IMR-90 (cell line): ENCODE data around the gene TMEM239. TPM values are rescaled to one million over a fixed set of nuclear protein-coding genes. Genes with fewer than 3 reads are reported as not detected.

Source experiments
- ATAC-seq: fragments of 200-7000 bp; cut with Tn5 transposase; 2 replicates; pipeline ENCODE4 v1.9.1; 2020; ENCODE audit warnings: low read depth, mild to moderate bottlenecking, moderate library complexity
- BruUV-seq: library from RNA; stranded (reverse); fragments of 400-500 nt; replicated peaks from 2 replicates; lab custom pipeline; 2021; lab: Mats Ljungman, UMichigan
- CTCF ChIA-PET: fragments of 300-600 bp; formaldehyde crosslinking; extraction: SDS; loops from one replicate; lab custom pipeline; 2021; ENCODE audit warnings: antibody characterized with exemption; lab: Yijun Ruan, JAX
- POLR2A ChIA-PET: fragments of 300-600 bp; sonication (Branson Sonifier 250); formaldehyde crosslinking; loops from one replicate; lab custom pipeline; 2022; ENCODE audit warnings: antibody characterized with exemption; ENCODE audit not compliant: unreplicated experiment; lab: Charles Lee
- DNase-seq: peaks from one replicate; pipeline ENCODE4 v3.0.0; 2013
- H2AFZ ChIP-seq: replicated peaks from 2 replicates; pipeline ENCODE3; 2013; ENCODE audit warnings: low read length, mild to moderate bottlenecking; ENCODE audit not compliant: poor library complexity
- H2AK5ac ChIP-seq: 2 replicates; pipeline ENCODE4 v1.6.1; 2013; ENCODE audit warnings: low read depth, low read length, inconsistent platforms
- H2AK9ac ChIP-seq: replicated peaks from 2 replicates; pipeline ENCODE3; 2013; ENCODE audit warnings: mild to moderate bottlenecking, low read depth, low read length, moderate library complexity; ENCODE audit not compliant: poor library complexity
- H2BK120ac ChIP-seq: 2 replicates; pipeline ENCODE4 v1.6.1; 2013; ENCODE audit warnings: low read depth, low read length, inconsistent platforms
- H2BK15ac ChIP-seq: 3 replicates; pipeline ENCODE4 v1.6.1; 2013; ENCODE audit warnings: low read depth, low read length, inconsistent platforms
- H2BK20ac ChIP-seq: 2 replicates; pipeline ENCODE4 v1.6.1; 2013; ENCODE audit warnings: low read depth, mild to moderate bottlenecking, inconsistent platforms, low read length, moderate library complexity
- H2BK5ac ChIP-seq: 2 replicates; pipeline ENCODE4 v1.6.1; 2013; ENCODE audit warnings: mild to moderate bottlenecking, low read depth, low read length, inconsistent platforms; ENCODE audit not compliant: poor library complexity, severe bottlenecking
- H3K14ac ChIP-seq: replicated peaks from 2 replicates; pipeline ENCODE4 v1.6.1; 2013; ENCODE audit warnings: low read depth, low read length, inconsistent platforms
- H3K18ac ChIP-seq: 2 replicates; pipeline ENCODE4 v1.6.1; 2013; ENCODE audit warnings: low read depth, low read length, control low read depth
- H3K23ac ChIP-seq: 2 replicates; pipeline ENCODE4 v1.6.1; 2013; ENCODE audit warnings: low read depth, low read length, inconsistent platforms
- H3K27ac ChIP-seq: 2 replicates; pipeline ENCODE4 v1.5.1; 2013; ENCODE audit warnings: mild to moderate bottlenecking, control low read depth, low read length; ENCODE audit not compliant: insufficient read depth
- H3K27me3 ChIP-seq: 2 replicates; pipeline ENCODE4 v1.6.1; 2013; ENCODE audit warnings: low read length; ENCODE audit not compliant: control insufficient read depth, insufficient read depth
- H3K36me3 ChIP-seq: 2 replicates; pipeline ENCODE4 v1.6.1; 2013; ENCODE audit warnings: low read length, mixed read lengths; ENCODE audit not compliant: control insufficient read depth, insufficient read depth
- H3K4ac ChIP-seq: 2 replicates; pipeline ENCODE4 v1.6.1; 2013; ENCODE audit warnings: low read depth, low read length, inconsistent platforms
- H3K4me1 ChIP-seq: 2 replicates; pipeline ENCODE4 v1.6.1; 2013; ENCODE audit warnings: low read length, mixed read lengths; ENCODE audit not compliant: control insufficient read depth, insufficient read depth
- H3K4me2 ChIP-seq: 2 replicates; pipeline ENCODE4 v1.6.1; 2013; ENCODE audit warnings: low read depth, mild to moderate bottlenecking, control low read depth, low read length, moderate library complexity
- H3K4me3 ChIP-seq: 2 replicates; pipeline ENCODE4 v1.5.1; 2013; ENCODE audit warnings: low read depth, mild to moderate bottlenecking, control low read depth, low read length, moderate library complexity; ENCODE audit not compliant: insufficient read depth
- H3K56ac ChIP-seq: 2 replicates; pipeline ENCODE4 v1.6.1; 2013; ENCODE audit warnings: low read length, inconsistent platforms; ENCODE audit not compliant: insufficient read depth; ENCODE audit errors: extremely low read depth
- H3K79me1 ChIP-seq, 2 experiments: 2 replicates each; pipeline ENCODE4 v1.6.1; 2013; ENCODE audit warnings: low read length in 2 of 2, inconsistent platforms in 1 of 2, low read depth in 1 of 2
- H3K9ac ChIP-seq: 2 replicates; pipeline ENCODE4 v1.6.1; 2013; ENCODE audit warnings: low read depth, low read length, control low read depth
- H3K9me1 ChIP-seq: 2 replicates; pipeline ENCODE4 v1.6.1; 2013; ENCODE audit warnings: low read length, inconsistent platforms; ENCODE audit not compliant: insufficient read depth
- H3K9me3 ChIP-seq: 2 replicates; pipeline ENCODE4 v1.6.1; 2013; ENCODE audit warnings: low read length; ENCODE audit not compliant: control insufficient read depth, insufficient read depth
- H4K20me1 ChIP-seq: 2 replicates; pipeline ENCODE4 v1.6.1; 2013; ENCODE audit warnings: low read length, inconsistent platforms; ENCODE audit not compliant: insufficient read depth
- H4K5ac ChIP-seq: 2 replicates; pipeline ENCODE4 v1.6.1; 2013; ENCODE audit warnings: mild to moderate bottlenecking, low read depth, low read length, control low read depth
- H4K8ac ChIP-seq, 2 experiments: 2 replicates each; pipeline ENCODE4 v1.6.1; 2013; ENCODE audit warnings: low read depth in 2 of 2, low read length in 2 of 2, control low read depth in 1 of 2, inconsistent platforms in 1 of 2
- H4K91ac ChIP-seq: 2 replicates; pipeline ENCODE4 v1.6.1; 2013; ENCODE audit warnings: low read depth, low read length, inconsistent platforms; ENCODE audit not compliant: insufficient read depth
- BHLHE40 ChIP-seq: fragments of 150-350 bp; IDR thresholded peaks from 2 replicates; pipeline ENCODE4 v1.6.1; 2016; ENCODE audit warnings: mild to moderate bottlenecking, low read depth, low read length
- CEBPB ChIP-seq: IDR thresholded peaks from 2 replicates; pipeline ENCODE4 v1.6.1; 2012; ENCODE audit warnings: low read depth, low read length, improper control_type of control experiment
- CHD1 ChIP-seq: IDR thresholded peaks from 2 replicates; pipeline ENCODE4 v1.6.1; 2012; ENCODE audit warnings: low read depth, low read length, improper control_type of control experiment
- FOS ChIP-seq: fragments of 150-350 bp; IDR thresholded peaks from 2 replicates; pipeline ENCODE4 v1.6.1; 2016; ENCODE audit warnings: low read depth, low read length
- MAFK ChIP-seq: IDR thresholded peaks from 2 replicates; pipeline ENCODE4 v1.6.1; 2012; ENCODE audit warnings: low read depth, low read length, improper control_type of control experiment
- MAZ ChIP-seq: IDR thresholded peaks from 2 replicates; pipeline ENCODE4 v1.6.1; 2012; ENCODE audit warnings: low read depth, mild to moderate bottlenecking, low read length, improper control_type of control experiment, moderate library complexity, borderline replicate concordance
- MXI1 ChIP-seq: IDR thresholded peaks from 2 replicates; pipeline ENCODE4 v1.6.1; 2012; ENCODE audit warnings: low read depth, mild to moderate bottlenecking, low read length, moderate library complexity, borderline replicate concordance
- NFE2L2 ChIP-seq: fragments of 150-350 bp; IDR thresholded peaks from 2 replicates; pipeline ENCODE4 v1.6.1; 2016; ENCODE audit warnings: low read depth, mild to moderate bottlenecking, low read length
- POLR2A ChIP-seq: IDR thresholded peaks from 2 replicates; pipeline ENCODE4 v1.6.1; 2012; ENCODE audit warnings: mild to moderate bottlenecking, low read depth, low read length
- RAD21 ChIP-seq: IDR thresholded peaks from 2 replicates; pipeline ENCODE4 v1.6.1; 2012; ENCODE audit warnings: low read length, improper control_type of control experiment
- RCOR1 ChIP-seq: IDR thresholded peaks from 2 replicates; pipeline ENCODE4 v1.6.1; 2012; ENCODE audit warnings: mild to moderate bottlenecking, low read length, improper control_type of control experiment; ENCODE audit not compliant: insufficient replicate concordance
- RFX5 ChIP-seq: IDR thresholded peaks from 2 replicates; pipeline ENCODE4 v1.8.0; 2012; ENCODE audit warnings: low read depth, mild to moderate bottlenecking, low read length, moderate library complexity
- SMC3 ChIP-seq: fragments of 150-350 bp; IDR thresholded peaks from 2 replicates; pipeline ENCODE4 v1.6.1; 2016; ENCODE audit warnings: low read depth, mild to moderate bottlenecking, antibody characterized with exemption, low read length, moderate library complexity
- WGBS, 2 experiments: methylation state at CpG; one replicate each; pipeline versions ENCODE4 v1.1.5 to v1.1.7; 2013; ENCODE audit warnings: missing lambda C conversion rate in 2 of 2; ENCODE audit not compliant: insufficient read length in 1 of 2; ENCODE audit errors: extremely low coverage in 2 of 2; 5-methylcytosine and 5-hydroxymethylcytosine counted together
- dilution Hi-C: fragments of 300-500 bp; cut with HindIII; formaldehyde crosslinking; loops from one replicate; pipeline ENCODE4 v1.14.3; 2018; ENCODE audit warnings: low sequenced_read_pairs; ENCODE audit not compliant: unreplicated experiment
- in situ Hi-C: fragments of 300-500 bp; cut with MboI; formaldehyde crosslinking; loops from 3 replicates; pipeline ENCODE4 v1.14.3; 2019; ENCODE audit warnings: low sequenced_read_pairs, inconsistent platforms, mixed read lengths
- intact Hi-C: fragments of 100-400 bp; cut with micrococcal nuclease; formaldehyde crosslinking; loops from 2 replicates; pipeline ENCODE4 v1.10.0; 2022
- polyA plus RNA-seq, 3 experiments: library from polyadenylated mRNA; depleted of rRNA; stranded (reverse); fragments of >200 nt; gene quantifications; 2 replicates each; pipeline ENCODE4 v1.2.3, GENCODE V29; 2012; ENCODE audit warnings: low replicate concordance in 1 of 3
- total RNA-seq: library from RNA; depleted of rRNA; stranded (reverse); fragments of >200 nt; gene quantifications from 2 replicates; pipeline ENCODE4 v1.2.3, GENCODE V29; 2012
- TF ChIP-seq, protein P1 (sequence below): fragments of 150-350 bp; IDR thresholded peaks from 2 replicates; pipeline ENCODE4 v1.6.1; 2016; ENCODE audit warnings: low read depth, mild to moderate bottlenecking, low read length, moderate library complexity, borderline replicate concordance
- TF ChIP-seq, protein P2 (sequence below): conservative IDR thresholded peaks from 2 replicates; pipeline ENCODE4 v1.5.1; 2012; ENCODE audit warnings: mild to moderate bottlenecking, low read depth, low read length, improper control_type of control experiment
- TF ChIP-seq, protein P3 (sequence below): fragments of 150-350 bp; IDR thresholded peaks from 2 replicates; pipeline ENCODE4 v1.6.1; 2017; ENCODE audit warnings: mild to moderate bottlenecking, antibody characterized with exemption, low read length, low read depth

TMEM239 gene
- total and polyA plus RNA-seq, 2 of the 4 experiments (the other 2 are of a cell fraction), result 0.32 TPM; not detected in 1

DNA sequence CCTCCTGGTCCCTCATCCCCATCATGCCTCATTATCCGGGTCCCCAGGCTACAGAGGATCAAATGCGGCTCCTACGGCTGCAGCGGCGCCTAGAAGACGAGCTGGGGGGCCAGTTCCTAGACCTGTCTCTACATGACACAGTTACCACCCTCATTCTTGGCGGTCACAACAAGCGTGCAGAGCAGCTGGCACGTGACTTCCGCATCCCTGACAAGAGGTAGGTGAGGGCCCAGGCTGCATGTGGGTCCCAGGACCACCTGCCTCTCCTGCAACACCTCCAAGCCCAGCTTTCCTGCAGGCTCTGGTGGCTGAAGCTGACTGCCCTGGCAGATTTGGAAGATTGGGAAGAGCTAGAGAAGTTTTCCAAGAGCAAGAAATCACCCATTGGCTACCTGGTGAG, 48.9 kb downstream of the TMEM239 start:
- Histone ChIP-seq H3K27me3 (no peaks in the 10 kb centered on the region), H2AK5ac (no peak overlapping the region), H3K9me3 (no peaks in the 10 kb centered on the region), H3K14ac (no peak overlapping the region), H3K4ac (no peak overlapping the region), H2BK20ac (no peak overlapping the region), H2BK120ac (no peak overlapping the region), H2AK9ac (no peak overlapping the region), H3K79me1 (peaks cover 0 to 8% of the 10 kb centered on the region in 2 experiments; a peak in 2 of 4 replicates), H2BK5ac (no peak overlapping the region), H3K9me1 (peaks cover 6% of the 10 kb centered on the region; the same call in 1 of the 2 replicates), H3K4me3 (no peak overlapping the region), H4K8ac (no peak overlapping the region), H3K56ac (no peak overlapping the region), H2AFZ (peak overlapping the region; percentile 5), H3K9ac (no peak overlapping the region), H3K18ac (no peak overlapping the region), H3K23ac (no peak overlapping the region), H3K4me1 (no peaks in the 10 kb centered on the region), H4K5ac (no peak overlapping the region), H4K20me1 (no peaks in the 10 kb centered on the region; the same call in 1 of the 2 replicates), H4K91ac (no peak overlapping the region), H3K4me2 (no peak overlapping the region), H3K36me3 (peaks cover 61% of the 10 kb centered on the region), H2BK15ac (no peak overlapping the region), H3K27ac (no peak overlapping the region)
- ATAC-seq (no peak), DNase-seq (no peak)
- ChIA-PET POLR2A (no interaction called here), CTCF (no interaction called here)
- no TSS peak for BruUV-seq
- intact Hi-C loops (no loop called here), dilution Hi-C loops (no loop called here), in situ Hi-C loops (no loop called here)
- WGBS, 2 experiments, result no CpG with 5 or more reads among the region's 10 CpGs
- TF ChIP-seq, protein P1, sequence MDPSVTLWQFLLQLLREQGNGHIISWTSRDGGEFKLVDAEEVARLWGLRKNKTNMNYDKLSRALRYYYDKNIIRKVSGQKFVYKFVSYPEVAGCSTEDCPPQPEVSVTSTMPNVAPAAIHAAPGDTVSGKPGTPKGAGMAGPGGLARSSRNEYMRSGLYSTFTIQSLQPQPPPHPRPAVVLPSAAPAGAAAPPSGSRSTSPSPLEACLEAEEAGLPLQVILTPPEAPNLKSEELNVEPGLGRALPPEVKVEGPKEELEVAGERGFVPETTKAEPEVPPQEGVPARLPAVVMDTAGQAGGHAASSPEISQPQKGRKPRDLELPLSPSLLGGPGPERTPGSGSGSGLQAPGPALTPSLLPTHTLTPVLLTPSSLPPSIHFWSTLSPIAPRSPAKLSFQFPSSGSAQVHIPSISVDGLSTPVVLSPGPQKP, result no peak
- TF ChIP-seq MAZ (no peak), RCOR1 (no peak), CEBPB (no peak), POLR2A (no peak), CHD1 (no peak), RFX5 (no peak), BHLHE40 (no peak), NFE2L2 (no peak), SMC3 (no peak), FOS (no peak), RAD21 (no peak), MXI1 (no peak), MAFK (no peak)
- TF ChIP-seq, protein P2, sequence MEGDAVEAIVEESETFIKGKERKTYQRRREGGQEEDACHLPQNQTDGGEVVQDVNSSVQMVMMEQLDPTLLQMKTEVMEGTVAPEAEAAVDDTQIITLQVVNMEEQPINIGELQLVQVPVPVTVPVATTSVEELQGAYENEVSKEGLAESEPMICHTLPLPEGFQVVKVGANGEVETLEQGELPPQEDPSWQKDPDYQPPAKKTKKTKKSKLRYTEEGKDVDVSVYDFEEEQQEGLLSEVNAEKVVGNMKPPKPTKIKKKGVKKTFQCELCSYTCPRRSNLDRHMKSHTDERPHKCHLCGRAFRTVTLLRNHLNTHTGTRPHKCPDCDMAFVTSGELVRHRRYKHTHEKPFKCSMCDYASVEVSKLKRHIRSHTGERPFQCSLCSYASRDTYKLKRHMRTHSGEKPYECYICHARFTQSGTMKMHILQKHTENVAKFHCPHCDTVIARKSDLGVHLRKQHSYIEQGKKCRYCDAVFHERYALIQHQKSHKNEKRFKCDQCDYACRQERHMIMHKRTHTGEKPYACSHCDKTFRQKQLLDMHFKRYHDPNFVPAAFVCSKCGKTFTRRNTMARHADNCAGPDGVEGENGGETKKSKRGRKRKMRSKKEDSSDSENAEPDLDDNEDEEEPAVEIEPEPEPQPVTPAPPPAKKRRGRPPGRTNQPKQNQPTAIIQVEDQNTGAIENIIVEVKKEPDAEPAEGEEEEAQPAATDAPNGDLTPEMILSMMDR, result no peak
- TF ChIP-seq, protein P3, sequence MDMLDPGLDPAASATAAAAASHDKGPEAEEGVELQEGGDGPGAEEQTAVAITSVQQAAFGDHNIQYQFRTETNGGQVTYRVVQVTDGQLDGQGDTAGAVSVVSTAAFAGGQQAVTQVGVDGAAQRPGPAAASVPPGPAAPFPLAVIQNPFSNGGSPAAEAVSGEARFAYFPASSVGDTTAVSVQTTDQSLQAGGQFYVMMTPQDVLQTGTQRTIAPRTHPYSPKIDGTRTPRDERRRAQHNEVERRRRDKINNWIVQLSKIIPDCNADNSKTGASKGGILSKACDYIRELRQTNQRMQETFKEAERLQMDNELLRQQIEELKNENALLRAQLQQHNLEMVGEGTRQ, result no peak
